ENCODE data around the gene PRDM13. TPM values are rescaled to one million over a fixed set of nuclear protein-coding genes. Genes with fewer than 3 reads are reported as not detected.

Gene PRDM13
- total RNA-seq, 4 donors from 2014 or later = not detected

GRCh38 chr6:99602520-99603420, 3.9 kb upstream of the PRDM13 start:
- intact Hi-C loops (cut with DNase I) = loop anchor here (10.0 kb wide), 1 partner anchor 842 kb away; no protein-coding TSS in a partner anchor
- H3K27me3 ChIP-seq = peaks cover 9 to 100% (median 77%) of the 10 kb centered on the region in 4 donors
- H3K4me1 ChIP-seq = peaks cover 28 to 51% (median 41%) of the 10 kb centered on the region in 4 donors
- no peaks in the 10 kb centered on the region for H3K9me3 ChIP-seq
- TF ChIP-seq EP300 (IDR thresholded peaks at IDR 0.05) (no peak), POLR2AphosphoS5 (IDR thresholded peaks at IDR 0.05) (no peak), CTCF (IDR thresholded peaks at IDR 0.05) (no peak), POLR2A (IDR thresholded peaks at IDR 0.05; ENCODE audit: low read depth) (no peak)
- no peaks in the 10 kb centered on the region for H3K36me3 ChIP-seq
- DNase-seq (ENCODE audit: extremely low spot score) = no peak
- H3K27ac ChIP-seq (replicated peaks in 1 of 4) = no peak overlapping the region
- 9% methylated on average over 38 of the region's 54 CpGs for WGBS
- H3K4me3 ChIP-seq = peak overlapping the region; percentile 38 to 54 (median 46)

- TF ChIP-seq POLR2AphosphoS5 (IDR thresholded peaks at IDR 0.05) (no peak), EP300 (IDR thresholded peaks at IDR 0.05) (no peak), POLR2A (IDR thresholded peaks at IDR 0.05; ENCODE audit: low read depth) (no peak), CTCF (IDR thresholded peaks at IDR 0.05) (no peak)
- H3K4me3 ChIP-seq = peak overlapping the region; percentile 38 to 54 (median 46)
- no peaks in the 10 kb centered on the region for H3K9me3 ChIP-seq
- intact Hi-C loops (cut with DNase I) = loop anchor here (10.0 kb wide), 1 partner anchor 841 kb away; no protein-coding TSS in a partner anchor
- DNase-seq (ENCODE audit: extremely low spot score) = no peak
- peaks cover 30 to 59% (median 44%) of the 10 kb centered on the region in 4 donors for H3K4me1 ChIP-seq
- peaks cover 9 to 100% (median 81%) of the 10 kb centered on the region in 4 donors for H3K27me3 ChIP-seq
- H3K36me3 ChIP-seq = no peaks in the 10 kb centered on the region
- WGBS = 4% methylated on average over 21 of the region's 55 CpGs
- H3K27ac ChIP-seq (replicated peaks in 1 of 4) = no peak overlapping the region
These were observed 3.0 kb upstream of the PRDM13 start for GRCh38 chr6:99603421-99604165.

- Histone ChIP-seq H3K27me3 (peaks cover 9 to 100% (median 86%) of the 10 kb centered on the region in 4 donors), H3K4me3 (peak overlapping the region; percentile 38 to 54 (median 46)), H3K36me3 (no peaks in the 10 kb centered on the region), H3K4me1 (peaks cover 30 to 60% (median 44%) of the 10 kb centered on the region in 4 donors), H3K27ac (replicated peaks in 1 of 4) (no peak overlapping the region), H3K9me3 (no peaks in the 10 kb centered on the region)
- TF ChIP-seq POLR2A (IDR thresholded peaks at IDR 0.05; ENCODE audit: low read depth) (no peak), POLR2AphosphoS5 (IDR thresholded peaks at IDR 0.05) (no peak), CTCF (IDR thresholded peaks at IDR 0.05) (no peak), EP300 (IDR thresholded peaks at IDR 0.05) (no peak)
- no peak for DNase-seq (ENCODE audit: extremely low spot score)
- 9% methylated on average over 18 of the region's 31 CpGs for WGBS
- intact Hi-C loops (cut with DNase I) = loop anchor here (10.0 kb wide), 1 partner anchor 840 kb away; no protein-coding TSS in a partner anchor
These were observed 2.2 kb upstream of the PRDM13 start for GRCh38 chr6:99604166-99605073.

GRCh38 chr6:99605074-99605734, 1.4 kb upstream of the PRDM13 start:
- no peaks in the 10 kb centered on the region for H3K36me3 ChIP-seq
- peaks cover 30 to 60% (median 44%) of the 10 kb centered on the region in 4 donors for H3K4me1 ChIP-seq
- intact Hi-C loops (cut with DNase I) = loop anchor here (10.0 kb wide), 1 partner anchor 840 kb away; no protein-coding TSS in a partner anchor
- H3K4me3 ChIP-seq = no peak overlapping the region
- H3K27me3 ChIP-seq = peaks cover 9 to 100% (median 90%) of the 10 kb centered on the region in 4 donors
- WGBS = 13% methylated on average over 16 of the region's 20 CpGs
- no peak for TF ChIP-seq EP300 (IDR thresholded peaks at IDR 0.05)
- no peak for TF ChIP-seq CTCF (IDR thresholded peaks at IDR 0.05)
- TF ChIP-seq POLR2A (IDR thresholded peaks at IDR 0.05; ENCODE audit: low read depth) = no peak
- no peak for TF ChIP-seq POLR2AphosphoS5 (IDR thresholded peaks at IDR 0.05)
- no peaks in the 10 kb centered on the region for H3K9me3 ChIP-seq
- H3K27ac ChIP-seq (replicated peaks in 1 of 4) = no peak overlapping the region
- DNase-seq (ENCODE audit: extremely low spot score) = no peak
